Stimulated activated CD8-positive, alpha-beta memory T cell treated with anti-CD3 and anti-CD28 coated beads, Interleukin-7, amount 100 ng/mL, for 4 hours (primary cell): ENCODE measurements around the gene ETV7.
"Not testable (repeated sequence)": the region's sequence is repeated elsewhere in the genome, so short reads cannot be mapped to it uniquely, and the experiment has no call there.

Experiments
- DNase-seq, 2 donors: peaks; one replicate each; pipeline ENCODE4 v3.0.0-alpha.2; 2020; ENCODE audit warnings: low read depth in 2 of 2

The ETV7 gene

DNA sequence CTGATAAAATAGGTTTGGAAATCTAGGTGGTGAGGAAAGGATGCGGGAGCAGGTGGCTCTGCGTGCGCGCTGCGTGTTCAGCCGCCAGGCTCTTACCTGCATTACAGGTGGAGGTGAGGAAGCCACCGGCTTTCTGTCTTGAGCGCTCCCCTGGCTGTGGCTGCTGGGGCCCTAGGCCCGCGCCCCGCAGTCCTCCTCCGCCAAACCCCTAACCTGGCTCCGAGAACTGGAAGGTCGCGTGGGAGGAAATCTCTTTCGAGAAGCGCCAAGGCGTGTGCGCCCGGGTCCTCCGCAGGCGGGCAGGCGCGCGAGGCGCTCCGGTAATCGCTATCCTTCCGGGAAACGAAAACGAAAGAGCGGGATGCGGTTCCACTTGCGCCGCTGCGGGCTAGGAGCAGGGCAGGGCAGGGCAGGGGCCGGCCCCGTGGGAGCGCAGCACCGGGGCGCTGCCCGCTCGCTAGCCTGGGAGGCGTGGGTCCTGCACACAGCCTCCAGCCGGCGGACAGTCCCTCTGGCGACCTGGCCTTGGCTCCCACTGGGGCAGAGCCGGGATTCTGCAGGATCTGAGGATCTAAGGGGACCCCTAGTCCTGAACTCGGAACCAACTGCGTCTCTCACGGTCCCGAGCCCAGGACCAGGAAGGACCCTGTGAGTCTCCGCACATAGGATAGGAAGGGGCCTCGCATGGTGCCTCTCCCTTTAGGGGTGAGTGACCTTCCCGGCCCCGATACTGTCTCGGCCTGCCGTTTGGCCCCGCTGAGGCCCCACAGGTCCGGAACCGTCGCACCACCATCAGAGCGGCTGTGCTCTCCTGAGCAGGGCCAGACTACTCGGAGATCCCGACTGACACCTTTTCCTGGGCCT is at the start of gene ETV7:
Gene ETV7 (minus strand): TSS at position 230 of the 864 bp plus-strand sequence. CDS start 128 bp downstream, at position 102.
- DNase-seq: peak; percentile 60 to 64

- no peak for DNase-seq
These were observed 49.0 kb upstream of the ETV7 start for GRCh38 chr6:36436466-36436865.

DNA sequence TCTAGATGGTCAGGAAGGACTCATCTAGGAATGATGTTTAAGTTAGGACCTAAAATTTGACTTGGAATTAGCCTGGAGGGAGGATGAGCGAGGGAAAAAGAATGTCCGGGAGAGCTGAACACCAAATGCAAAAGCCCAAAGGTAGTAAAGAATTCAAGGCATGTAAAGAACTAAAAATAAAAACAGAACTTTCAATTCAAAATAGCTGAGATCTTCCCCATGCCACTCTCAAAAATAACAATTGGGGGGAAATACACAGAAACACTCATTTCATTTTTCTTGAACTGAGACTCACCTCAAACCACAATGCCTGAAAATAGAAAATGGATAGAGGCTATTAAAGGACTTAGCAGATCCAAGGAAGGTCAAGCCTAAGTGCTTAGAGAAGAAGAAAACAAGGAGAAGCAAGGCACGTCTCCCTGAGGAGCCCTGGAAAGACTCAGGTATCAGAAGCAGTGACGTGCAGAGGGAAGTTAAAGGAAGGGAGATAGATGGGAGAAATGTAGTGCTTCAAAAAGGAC is 44.7 kb upstream of the ETV7 start:
- DNase-seq: no peak

GRCh38 chr6:36431197-36431596 is 43.7 kb upstream of the ETV7 start:
- no peak for DNase-seq

DNA sequence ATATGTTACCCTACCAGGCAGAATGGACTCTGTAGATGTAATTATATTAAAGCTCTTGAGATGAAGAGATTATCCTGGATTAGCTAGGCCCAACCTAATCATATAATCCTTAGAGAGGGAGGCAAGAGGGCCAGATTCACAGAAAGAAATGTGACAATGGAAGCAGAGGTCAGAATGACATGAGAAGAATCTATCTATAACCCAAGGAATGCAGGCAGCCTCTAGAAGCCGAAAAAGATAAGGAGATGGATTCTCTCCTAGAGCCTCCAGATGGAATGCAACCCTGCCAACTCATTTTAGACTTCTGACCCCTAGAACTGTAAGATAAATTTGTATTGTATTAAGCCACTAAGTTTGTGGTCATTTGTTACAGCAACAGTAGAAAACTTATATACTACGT is 42.9 kb upstream of the ETV7 start:
- DNase-seq: no peak

DNA sequence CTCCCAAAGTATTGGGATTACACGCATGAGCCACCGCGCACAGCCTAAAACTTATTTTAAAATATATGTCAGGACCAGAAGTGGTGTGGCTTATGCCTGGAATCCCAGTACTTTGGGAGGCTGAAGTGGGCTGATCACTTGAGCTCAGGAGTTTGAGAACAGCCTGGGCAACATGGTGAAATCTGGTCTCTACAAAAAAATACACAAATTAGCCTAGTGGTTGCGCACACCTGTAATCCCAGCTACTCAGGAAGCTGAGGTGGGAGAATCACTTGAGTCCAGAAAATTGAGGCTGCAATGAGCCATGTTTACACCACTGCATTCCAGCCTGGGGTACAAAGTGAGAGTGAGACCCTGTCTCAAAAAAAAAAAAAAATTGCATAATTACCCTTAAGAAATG is 41.4 kb upstream of the ETV7 start:
- DNase-seq: no peak

DNA sequence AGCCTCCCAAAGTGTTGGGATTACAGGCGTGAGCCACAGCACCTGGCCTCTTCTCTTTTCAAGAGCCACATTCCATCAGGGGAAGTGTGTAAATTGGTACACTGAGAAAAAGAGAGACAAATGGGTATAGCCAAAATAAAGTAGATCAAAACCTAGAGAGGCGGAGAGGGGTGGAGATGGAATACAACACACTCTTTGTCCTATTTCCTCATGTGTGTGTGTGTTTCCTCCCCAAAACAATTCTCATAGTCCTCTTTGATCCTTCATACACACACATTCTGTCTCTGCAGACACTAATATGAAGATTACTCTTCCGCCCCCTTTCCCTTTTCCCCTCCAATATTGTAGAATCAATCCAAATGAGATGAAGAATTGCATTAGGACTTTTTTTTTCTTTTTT is 39.2 kb upstream of the ETV7 start:
- DNase-seq: no peak

DNA sequence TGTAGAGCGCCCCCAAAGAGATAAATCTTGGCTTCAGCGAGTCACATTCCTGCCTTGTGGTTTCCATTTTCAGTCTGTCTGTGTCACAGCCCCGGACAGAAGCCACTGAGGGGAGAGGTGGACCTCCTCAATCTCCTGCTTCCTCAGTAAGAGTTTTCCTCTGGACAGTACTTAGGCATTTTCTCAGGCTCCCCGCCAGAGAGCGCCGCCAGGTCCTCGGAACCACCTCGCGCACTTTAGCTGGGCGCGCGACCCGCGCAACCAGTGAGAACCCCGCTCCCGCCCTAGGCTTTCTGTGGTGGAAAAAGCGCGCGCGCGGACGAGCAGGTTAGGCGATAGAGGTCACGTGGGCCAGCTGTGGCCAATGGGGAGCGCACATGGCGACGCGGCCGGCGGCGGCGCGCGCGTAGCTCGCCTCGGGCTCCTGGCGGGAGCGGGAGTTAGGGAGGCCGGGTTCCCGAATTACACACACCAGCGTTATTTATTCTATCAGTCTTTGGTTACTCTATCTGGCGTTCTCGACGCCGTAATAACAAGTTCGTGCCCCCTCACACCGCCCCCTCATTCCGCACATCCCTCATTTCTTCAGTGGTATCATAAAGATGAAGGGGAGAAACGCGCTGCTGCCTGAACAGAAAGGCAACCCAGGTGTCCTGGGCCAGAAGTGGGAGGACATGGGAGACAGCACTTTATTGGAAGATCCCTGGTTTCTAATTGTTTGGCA is 35.8 kb upstream of the ETV7 start:
- DNase-seq: peak; percentile 96 to 98

DNA sequence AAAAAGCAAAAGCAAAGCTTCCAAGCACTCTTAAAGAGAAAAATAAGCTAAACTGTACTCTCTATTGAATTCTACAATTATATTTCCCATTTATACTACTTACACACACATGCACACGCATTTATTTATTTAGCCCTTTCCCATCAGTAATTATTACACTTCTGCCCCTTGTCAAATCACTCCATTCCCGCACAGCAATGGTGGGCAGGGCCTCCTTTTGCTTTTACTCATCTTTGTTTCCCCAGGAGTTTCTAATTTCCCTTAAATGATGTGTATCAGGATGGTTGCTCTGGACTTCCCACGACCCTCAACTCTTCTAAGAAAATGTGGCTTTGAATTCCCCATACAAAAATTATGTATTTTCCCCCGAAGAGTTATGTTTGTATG is 35.2 kb upstream of the ETV7 start:
- DNase-seq: no peak

DNA sequence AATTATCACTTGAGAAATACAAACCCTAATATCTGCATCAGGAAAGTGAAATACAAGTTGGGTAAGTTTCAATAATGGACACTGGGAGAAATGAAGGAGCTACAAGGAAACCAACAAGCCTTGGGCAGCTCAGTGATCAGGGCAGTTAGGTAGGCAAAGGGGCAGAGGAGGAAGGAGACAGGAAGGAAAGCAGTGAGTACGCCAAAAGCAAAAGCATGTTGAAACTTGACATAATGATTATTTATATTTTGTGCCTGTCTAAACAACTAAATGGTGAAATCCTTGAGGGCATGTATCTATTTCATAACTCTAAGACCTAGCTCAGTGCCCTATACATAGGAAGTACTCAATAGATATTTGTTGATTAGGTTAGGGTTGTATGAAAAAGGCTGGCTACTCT is 31.8 kb upstream of the ETV7 start:
- DNase-seq: no peak

DNA sequence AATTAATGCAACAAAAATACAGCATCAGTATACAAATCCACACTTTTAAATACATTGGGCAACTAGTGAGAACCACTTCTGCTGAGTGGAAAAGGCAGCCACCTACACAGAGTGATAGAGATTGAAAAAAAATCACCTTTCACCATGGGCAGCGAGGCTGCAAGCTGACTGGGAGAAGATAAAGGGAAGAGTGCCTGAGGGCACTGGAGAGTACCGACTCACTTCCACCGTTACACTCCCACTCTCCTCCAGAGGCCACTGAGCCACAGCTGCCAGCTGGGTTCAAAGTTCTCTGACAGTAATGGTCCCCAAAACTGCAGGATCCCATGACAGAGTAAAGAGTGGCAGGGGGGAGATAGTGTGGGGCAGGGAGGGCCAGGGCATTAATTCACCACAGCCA is 31.1 kb upstream of the ETV7 start:
- no peak for DNase-seq

- no peak for DNase-seq
These were observed 27.0 kb upstream of the ETV7 start for GRCh38 chr6:36414481-36414880.

- no peak for DNase-seq
These were observed 26.3 kb upstream of the ETV7 start for GRCh38 chr6:36413489-36414480.

DNA sequence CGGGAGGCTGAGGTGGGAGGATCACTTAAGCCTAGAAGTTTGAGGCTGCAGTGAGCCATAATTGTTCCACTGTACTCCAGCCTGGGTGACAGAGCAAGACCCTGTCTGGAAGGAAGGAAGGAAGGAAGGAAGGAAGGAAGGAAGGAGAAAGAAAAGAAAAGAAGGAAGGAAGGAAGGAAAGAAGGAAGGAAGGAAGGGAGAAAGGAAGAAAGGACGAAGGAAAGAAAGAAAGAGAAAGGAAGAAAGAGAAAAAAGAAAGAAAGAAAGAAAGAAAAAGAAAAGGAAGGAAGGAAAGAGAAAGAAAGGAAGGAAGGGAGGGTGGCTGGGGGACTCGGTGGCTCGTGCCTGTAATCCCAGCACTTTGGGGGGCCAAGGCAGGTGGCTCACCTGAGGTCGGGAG is 22.2 kb upstream of the ETV7 start:
- DNase-seq: not testable (repeated sequence)

GRCh38 chr6:36404164-36404563 is 16.7 kb upstream of the ETV7 start:
- no peak for DNase-seq

DNA sequence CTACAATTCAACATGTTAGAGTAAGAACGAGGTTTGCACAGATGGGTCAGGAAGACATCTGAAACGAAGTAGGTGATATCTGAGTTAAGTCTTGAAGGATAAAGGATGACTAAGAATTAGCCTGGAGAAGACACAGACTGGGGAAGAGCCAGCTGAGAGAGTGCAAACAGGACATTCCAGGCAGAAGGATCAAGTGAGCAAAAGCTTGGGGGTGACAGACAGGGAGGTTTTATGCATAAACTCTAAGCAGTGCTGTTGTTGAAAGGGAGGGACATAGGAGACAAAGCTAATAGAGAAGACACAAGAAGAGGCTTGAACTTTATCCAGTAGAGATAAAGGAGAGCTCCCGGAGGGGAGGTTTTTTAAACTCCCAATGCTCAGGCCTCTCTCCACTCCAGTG is 15.0 kb upstream of the ETV7 start:
- no peak for DNase-seq

GRCh38 chr6:36399970-36400369 is 12.5 kb upstream of the ETV7 start:
- no peak for DNase-seq

- DNase-seq: no peak
These were observed 5.2 kb upstream of the ETV7 start for GRCh38 chr6:36392621-36393020.

DNA sequence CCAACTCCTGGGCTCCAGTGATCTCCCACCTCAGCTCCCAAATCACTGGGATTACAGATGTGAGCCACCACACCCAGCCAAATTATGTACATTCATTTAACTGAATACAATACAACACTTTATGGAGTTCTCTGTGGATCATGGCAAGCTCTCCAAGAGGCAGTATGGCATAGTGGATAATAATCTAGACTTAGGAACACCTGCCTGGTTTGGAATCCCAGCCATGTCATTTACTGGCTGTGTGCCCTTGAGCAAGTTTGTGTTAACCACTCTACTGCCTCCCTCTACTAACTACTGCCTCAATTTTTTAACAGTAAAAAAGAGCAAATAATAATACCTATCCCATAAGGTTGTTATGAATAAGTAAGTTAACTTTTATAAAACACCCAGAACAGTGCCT is 1.9 kb upstream of the ETV7 start:
- no peak for DNase-seq

DNA sequence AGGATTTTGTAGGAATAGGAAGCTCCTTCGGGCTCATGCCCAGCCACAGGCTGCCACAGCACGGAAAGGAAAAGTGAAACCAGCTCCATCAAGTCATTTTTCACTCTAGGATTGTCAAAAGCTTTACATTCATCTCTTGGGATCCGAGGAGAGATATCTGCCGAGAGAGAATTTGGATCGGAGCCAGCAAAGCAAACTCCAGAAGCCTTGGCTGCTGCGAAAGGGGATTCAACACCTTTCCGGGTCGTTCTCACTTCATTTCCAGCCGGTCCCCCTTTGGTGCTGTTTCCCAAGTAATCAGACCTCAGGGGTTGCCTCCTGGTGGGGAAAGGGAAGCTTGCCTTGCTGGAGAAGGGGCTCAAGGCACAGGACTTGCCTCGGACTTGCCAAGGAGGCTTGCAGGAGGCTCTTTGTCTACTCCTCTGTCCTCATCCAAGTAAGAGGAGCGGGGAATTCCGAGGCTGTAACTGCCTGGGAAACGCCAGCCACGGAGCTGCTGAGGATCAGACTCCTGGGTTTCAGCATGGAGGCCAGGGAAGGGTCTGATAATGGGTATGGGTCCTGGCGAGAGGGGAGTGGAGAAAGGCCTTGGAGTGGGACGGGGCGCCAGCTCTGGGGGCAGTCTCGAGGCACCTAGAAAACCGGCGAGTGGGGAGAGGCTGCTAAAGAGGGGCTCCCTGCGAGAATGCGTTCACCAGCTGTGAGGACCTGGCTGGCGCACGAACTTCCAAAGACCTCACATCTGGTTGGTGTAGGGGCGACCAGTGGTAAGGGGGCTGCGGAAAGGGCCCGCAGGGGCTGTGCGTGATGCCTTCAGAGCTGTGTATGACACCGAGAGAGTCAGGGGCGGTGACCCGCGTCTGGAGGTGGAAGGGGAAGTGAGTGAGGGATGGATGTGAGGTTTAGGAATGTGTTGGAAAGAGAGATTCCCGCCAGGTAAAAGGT is 702 bp downstream of the ETV7 start:
- no peak for DNase-seq

GRCh38 chr6:36384095-36384494 is 3.4 kb downstream of the ETV7 start:
- DNase-seq: no peak
